Epithelial cell of proximal tubule (primary cell): ENCODE data around the gene KDM3A. TPM values are rescaled to one million over a fixed set of nuclear protein-coding genes. Genes with fewer than 3 reads are reported as not detected.

Experiments used
- DNase-seq: peaks from one replicate; pipeline ENCODE4 v3.0.0-alpha.2; 2011; ENCODE audit warnings: low read depth
- H3K4me3 ChIP-seq: 2 replicates; pipeline ENCODE4 v1.5.1; 2011; ENCODE audit warnings: low read depth, mild to moderate bottlenecking, low read length
- total RNA-seq: library from RNA; depleted of rRNA; stranded (reverse); fragments of >200 nt; gene quantifications from 2 replicates; pipeline ENCODE4 v1.2.3, GENCODE V29; 2015
- TF ChIP-seq, protein P1 (sequence below): conservative IDR thresholded peaks from 2 replicates; pipeline ENCODE4 v1.5.1; 2012; ENCODE audit warnings: low read depth, mild to moderate bottlenecking, low read length

The KDM3A gene
- total RNA-seq, 1 donor from 2014 or later, result 14.5 TPM

- DNase-seq, result no peak
- TF ChIP-seq, protein P1, sequence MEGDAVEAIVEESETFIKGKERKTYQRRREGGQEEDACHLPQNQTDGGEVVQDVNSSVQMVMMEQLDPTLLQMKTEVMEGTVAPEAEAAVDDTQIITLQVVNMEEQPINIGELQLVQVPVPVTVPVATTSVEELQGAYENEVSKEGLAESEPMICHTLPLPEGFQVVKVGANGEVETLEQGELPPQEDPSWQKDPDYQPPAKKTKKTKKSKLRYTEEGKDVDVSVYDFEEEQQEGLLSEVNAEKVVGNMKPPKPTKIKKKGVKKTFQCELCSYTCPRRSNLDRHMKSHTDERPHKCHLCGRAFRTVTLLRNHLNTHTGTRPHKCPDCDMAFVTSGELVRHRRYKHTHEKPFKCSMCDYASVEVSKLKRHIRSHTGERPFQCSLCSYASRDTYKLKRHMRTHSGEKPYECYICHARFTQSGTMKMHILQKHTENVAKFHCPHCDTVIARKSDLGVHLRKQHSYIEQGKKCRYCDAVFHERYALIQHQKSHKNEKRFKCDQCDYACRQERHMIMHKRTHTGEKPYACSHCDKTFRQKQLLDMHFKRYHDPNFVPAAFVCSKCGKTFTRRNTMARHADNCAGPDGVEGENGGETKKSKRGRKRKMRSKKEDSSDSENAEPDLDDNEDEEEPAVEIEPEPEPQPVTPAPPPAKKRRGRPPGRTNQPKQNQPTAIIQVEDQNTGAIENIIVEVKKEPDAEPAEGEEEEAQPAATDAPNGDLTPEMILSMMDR, result no peak
- H3K4me3 ChIP-seq, result no peak overlapping the region
These were observed 5.6 kb upstream of the KDM3A start for GRCh38 chr2:86435531-86435930.

DNA sequence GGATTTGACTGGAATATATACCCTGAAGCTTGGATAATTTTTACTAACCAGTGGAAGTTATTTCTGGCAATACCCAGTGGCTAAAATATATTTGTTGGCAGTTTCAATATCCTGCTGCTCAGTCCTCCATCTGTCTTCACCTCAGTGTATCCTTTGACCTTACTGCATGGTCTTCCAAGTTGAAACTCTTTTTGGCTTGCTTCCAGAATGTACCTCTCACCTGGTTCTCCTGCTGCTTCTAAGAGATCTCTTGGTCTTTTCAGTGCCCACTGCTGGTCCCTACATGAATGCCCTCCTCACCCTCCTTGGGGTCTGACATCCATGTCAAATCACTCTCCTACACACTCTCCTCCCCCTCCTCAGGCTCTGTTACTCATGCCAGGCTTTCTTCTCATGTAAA is 4.8 kb upstream of the KDM3A start:
- H3K4me3 ChIP-seq, result no peak overlapping the region
- no peak for DNase-seq
- TF ChIP-seq, protein P1, result no peak

GRCh38 chr2:86439879-86440630 is 1.1 kb upstream of the KDM3A start:
- TF ChIP-seq, protein P1, result no peak
- no peak overlapping the region for H3K4me3 ChIP-seq
- no peak for DNase-seq

DNA sequence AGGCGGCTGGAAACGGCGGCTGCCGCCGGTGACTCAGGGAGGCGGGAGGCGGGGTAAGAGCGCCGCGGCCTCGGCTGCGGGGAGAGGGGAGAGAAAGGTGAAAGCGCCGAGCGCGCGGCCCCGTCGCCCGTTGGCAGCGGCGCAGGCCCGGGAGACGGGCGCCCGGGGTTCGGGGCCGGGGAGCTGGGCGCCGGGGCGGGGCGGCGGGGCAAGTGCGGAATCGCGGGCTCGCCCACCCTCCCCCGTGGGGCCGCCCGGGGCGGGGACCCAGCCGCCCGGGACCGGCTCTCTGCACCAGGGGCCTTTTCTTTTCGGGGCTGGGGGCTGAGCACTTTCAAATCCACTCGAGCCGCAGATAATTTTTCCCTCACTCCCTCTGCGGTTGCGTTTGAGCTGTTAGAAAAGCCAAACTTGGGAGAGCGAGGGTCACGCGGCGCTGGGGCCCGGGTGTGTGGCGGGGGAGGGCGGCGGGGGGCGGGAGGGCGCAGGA is 266 bp downstream of the KDM3A start:
- TF ChIP-seq, protein P1, result no peak
- no peak for DNase-seq
- H3K4me3 ChIP-seq, result peak overlapping the region; percentile 83

- DNase-seq, result no peak
- TF ChIP-seq, protein P1, result no peak
- H3K4me3 ChIP-seq, result peak overlapping the region; percentile 83
These were observed 891 bp downstream of the KDM3A start for GRCh38 chr2:86441882-86442641.

GRCh38 chr2:86442642-86443005 is 1.5 kb downstream of the KDM3A start:
- TF ChIP-seq, protein P1, result no peak

More at GRCh38 chr2:86442642-86443005, 1.5 kb downstream of the KDM3A start:
- DNase-seq, result peak; percentile 59
- H3K4me3 ChIP-seq, result peak overlapping the region; percentile 83
